ENCODE results near the gene CES2. TPM values are rescaled to one million over a fixed set of nuclear protein-coding genes. Genes with fewer than 3 reads are reported as not detected.

CES2 gene
- total RNA-seq, 1 donor from 2014 or later = 55.7 TPM

DNA sequence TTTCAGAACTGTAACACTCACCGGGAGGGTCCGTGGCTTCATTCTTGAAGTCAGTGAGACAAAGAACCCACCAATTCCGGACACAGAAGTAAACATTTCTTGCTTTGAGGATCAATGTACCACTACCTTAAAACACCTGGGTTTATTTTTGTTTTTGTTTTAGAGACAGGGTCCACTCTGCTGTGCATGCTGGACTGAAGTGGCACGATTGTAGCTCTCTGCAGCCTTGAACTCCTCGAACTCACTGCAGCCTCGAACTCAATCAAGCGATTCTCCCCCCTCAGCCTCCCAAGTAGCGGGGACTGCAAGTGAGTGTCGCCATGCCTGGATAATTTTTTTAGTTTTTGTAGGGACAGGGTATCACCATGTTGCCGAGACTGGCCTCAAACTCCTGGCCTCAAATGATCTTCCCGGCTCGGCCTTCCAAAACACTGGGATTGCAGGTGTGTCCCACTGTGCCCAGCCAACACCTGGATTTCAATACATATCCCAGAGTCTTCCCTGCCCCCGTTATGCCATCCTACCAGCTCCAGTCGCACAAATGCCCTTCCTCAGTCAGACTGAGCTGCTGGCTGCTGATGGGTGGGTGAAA lies 40.1 kb downstream of the CES2 start:
- H3K9me3 ChIP-seq = no peaks in the 10 kb centered on the region
- H3K36me3 ChIP-seq = no peaks in the 10 kb centered on the region
- TF ChIP-seq POLR2A (IDR thresholded peaks at IDR 0.05) (no peak), POLR2AphosphoS5 (IDR thresholded peaks at IDR 0.05; ENCODE audit: insufficient read depth in 1 of 2, low read depth in 1 of 2) (no peak)
- TF ChIP-seq, protein P1, sequence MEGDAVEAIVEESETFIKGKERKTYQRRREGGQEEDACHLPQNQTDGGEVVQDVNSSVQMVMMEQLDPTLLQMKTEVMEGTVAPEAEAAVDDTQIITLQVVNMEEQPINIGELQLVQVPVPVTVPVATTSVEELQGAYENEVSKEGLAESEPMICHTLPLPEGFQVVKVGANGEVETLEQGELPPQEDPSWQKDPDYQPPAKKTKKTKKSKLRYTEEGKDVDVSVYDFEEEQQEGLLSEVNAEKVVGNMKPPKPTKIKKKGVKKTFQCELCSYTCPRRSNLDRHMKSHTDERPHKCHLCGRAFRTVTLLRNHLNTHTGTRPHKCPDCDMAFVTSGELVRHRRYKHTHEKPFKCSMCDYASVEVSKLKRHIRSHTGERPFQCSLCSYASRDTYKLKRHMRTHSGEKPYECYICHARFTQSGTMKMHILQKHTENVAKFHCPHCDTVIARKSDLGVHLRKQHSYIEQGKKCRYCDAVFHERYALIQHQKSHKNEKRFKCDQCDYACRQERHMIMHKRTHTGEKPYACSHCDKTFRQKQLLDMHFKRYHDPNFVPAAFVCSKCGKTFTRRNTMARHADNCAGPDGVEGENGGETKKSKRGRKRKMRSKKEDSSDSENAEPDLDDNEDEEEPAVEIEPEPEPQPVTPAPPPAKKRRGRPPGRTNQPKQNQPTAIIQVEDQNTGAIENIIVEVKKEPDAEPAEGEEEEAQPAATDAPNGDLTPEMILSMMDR (IDR thresholded peaks at IDR 0.05) = no peak
- no peak overlapping the region for H3K27ac ChIP-seq
- no peaks in the 10 kb centered on the region for H3K4me1 ChIP-seq
- DNase-seq (ENCODE audit: extremely low spot score in 2 of 2) = no peak
- intact Hi-C loops (cut with DNase I) = no loop called here
- H3K4me3 ChIP-seq = no peak overlapping the region
- no peaks in the 10 kb centered on the region for H3K27me3 ChIP-seq

DNA sequence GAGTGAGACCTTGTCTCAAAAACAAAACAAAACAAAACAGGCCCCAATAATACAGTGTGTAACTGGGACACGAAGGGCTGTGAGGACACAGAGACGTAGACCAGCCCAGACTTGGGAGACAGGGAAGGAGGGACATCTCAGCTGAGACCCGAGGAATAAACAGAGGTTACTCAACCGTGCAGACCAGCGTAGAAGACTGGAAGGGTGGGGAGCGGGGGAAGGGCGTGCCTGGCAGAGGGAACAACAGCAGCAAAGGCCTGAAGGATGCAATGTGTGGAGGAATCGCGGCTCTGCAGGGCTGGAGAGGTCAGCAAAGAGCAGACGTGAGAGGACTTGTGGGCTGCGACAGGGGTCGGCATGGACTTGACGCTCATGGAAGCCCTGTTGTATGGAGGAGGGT lies 41.4 kb downstream of the CES2 start:
- no peak overlapping the region for H3K4me3 ChIP-seq
- H3K27me3 ChIP-seq = no peaks in the 10 kb centered on the region
- H3K9me3 ChIP-seq = no peaks in the 10 kb centered on the region
- no peak overlapping the region for H3K27ac ChIP-seq
- no peaks in the 10 kb centered on the region for H3K36me3 ChIP-seq
- intact Hi-C loops (cut with DNase I) = loop anchor here (2.0 kb wide), 1 partner anchor 178 kb away; no protein-coding TSS in a partner anchor
- DNase-seq (ENCODE audit: extremely low spot score in 2 of 2) = no peak
- H3K4me1 ChIP-seq = no peaks in the 10 kb centered on the region
- no peak for TF ChIP-seq POLR2A (IDR thresholded peaks at IDR 0.05)
- TF ChIP-seq POLR2AphosphoS5 (IDR thresholded peaks at IDR 0.05; ENCODE audit: insufficient read depth in 1 of 2, low read depth in 1 of 2) = no peak
- TF ChIP-seq, protein P1 (IDR thresholded peaks at IDR 0.05) = no peak

- TF ChIP-seq POLR2A (IDR thresholded peaks at IDR 0.05) (no peak), POLR2AphosphoS5 (IDR thresholded peaks at IDR 0.05; ENCODE audit: insufficient read depth in 1 of 2, low read depth in 1 of 2) (peak in 1 of 2 donors; percentile 20)
- TF ChIP-seq, protein P1 (IDR thresholded peaks at IDR 0.05) = peak; percentile 91 to 99 (median 98)
- H3K27me3 ChIP-seq = no peaks in the 10 kb centered on the region
- no peaks in the 10 kb centered on the region for H3K36me3 ChIP-seq
- no peaks in the 10 kb centered on the region for H3K4me1 ChIP-seq
- DNase-seq (ENCODE audit: extremely low spot score in 2 of 2) = no peak
- no peaks in the 10 kb centered on the region for H3K9me3 ChIP-seq
- H3K27ac ChIP-seq = no peak overlapping the region
- H3K4me3 ChIP-seq = no peak overlapping the region
- intact Hi-C loops (cut with DNase I) = loop anchor here (2.0 kb wide), 1 partner anchor 177 kb away; no protein-coding TSS in a partner anchor
Observed at GRCh38 chr16:66977341-66978113, 42.2 kb downstream of the CES2 start.

DNA sequence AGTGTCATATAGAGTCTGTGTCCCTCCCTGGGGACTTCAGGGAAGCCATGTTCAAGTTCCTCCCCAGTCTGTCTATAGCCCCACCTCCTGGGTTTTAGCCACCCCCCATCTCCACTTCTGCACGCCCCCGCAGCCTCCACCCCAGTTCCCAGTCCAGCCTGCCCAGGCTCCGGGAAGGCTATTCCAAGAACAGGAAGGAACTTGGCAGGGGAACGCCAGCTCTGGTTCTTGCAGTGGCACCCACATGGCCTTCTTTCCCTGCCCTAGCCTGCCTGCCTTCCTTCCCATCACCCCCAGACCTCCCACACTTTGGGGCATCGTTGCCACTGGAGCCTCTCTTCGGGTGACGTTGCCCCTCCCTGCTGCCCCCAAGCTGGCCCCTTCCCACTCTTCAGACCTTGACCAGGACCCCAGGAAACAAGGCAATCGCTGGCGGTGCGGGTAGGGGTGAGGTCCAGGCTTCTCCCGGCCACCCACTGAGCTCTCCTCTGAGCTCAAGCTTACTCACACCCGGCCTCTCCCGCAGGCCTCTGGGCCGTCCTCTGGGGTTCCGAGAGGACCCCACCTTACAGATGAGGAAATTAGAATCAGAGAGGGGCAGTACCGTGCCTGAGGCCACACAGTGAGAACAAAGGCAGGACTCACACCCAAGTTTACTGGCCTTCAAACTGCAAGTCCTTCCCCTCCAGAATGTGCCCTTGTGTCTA lies 43.8 kb downstream of the CES2 start:
- DNase-seq (ENCODE audit: extremely low spot score in 2 of 2) = no peak
- intact Hi-C loops (cut with DNase I) = no loop called here
- Histone ChIP-seq H3K4me1 (no peaks in the 10 kb centered on the region), H3K36me3 (no peaks in the 10 kb centered on the region), H3K27ac (no peak overlapping the region), H3K4me3 (no peak overlapping the region), H3K9me3 (no peaks in the 10 kb centered on the region), H3K27me3 (no peaks in the 10 kb centered on the region)
- no peak for TF ChIP-seq POLR2AphosphoS5 (IDR thresholded peaks at IDR 0.05; ENCODE audit: insufficient read depth in 1 of 2, low read depth in 1 of 2)
- TF ChIP-seq, protein P1 (IDR thresholded peaks at IDR 0.05) = no peak
- no peak for TF ChIP-seq POLR2A (IDR thresholded peaks at IDR 0.05)
